ENCODE results near the gene ABHD14A.

- TF ChIP-seq CTCF (IDR thresholded peaks at IDR 0.05; ENCODE audit: borderline replicate concordance, extremely low read depth, low read length, poor library complexity, severe bottlenecking) = no peak
- TF ChIP-seq EZH2 (IDR thresholded peaks at IDR 0.05; ENCODE audit: borderline replicate concordance, low read depth, low read length, severe bottlenecking) = no peak
These were observed 43.6 kb downstream of the ABHD14A start for GRCh38 chr3:52018319-52019000.

Measured in DND-41 (cell line).